K562 (cell line): ENCODE measurements around the gene CDC42EP3. TPM values are rescaled to one million over a fixed set of nuclear protein-coding genes. Genes with fewer than 3 reads are reported as not detected.

ENCODE experiments used
- ATAC-seq: fragments of 200-7000 bp; cut with Tn5 transposase; 3 replicates; pipeline ENCODE4 v1.9.1; 2020; ENCODE audit warnings: moderate library complexity
- BruUV-seq: library from RNA; stranded (reverse); fragments of 400-500 nt; replicated peaks from 2 replicates; lab custom pipeline; 2021; lab: Mats Ljungman, UMichigan
- CTCF ChIA-PET: fragments of 300-600 bp; formaldehyde crosslinking; extraction: SDS; loops from one replicate; lab custom pipeline; 2021; ENCODE audit warnings: low intra/inter-chr PET ratio; lab: Yijun Ruan, JAX
- POLR2A ChIA-PET: fragments of 300-600, 350-650 bp; sonication (Branson Sonifier 250); formaldehyde crosslinking; extraction: SDS; loops from one replicate; lab custom pipeline; 2021; ENCODE audit warnings: antibody characterized with exemption, inconsistent platforms; lab: Yijun Ruan, JAX
- DNase-seq, 4 experiments: peaks; one replicate each; pipeline versions ENCODE4 v3.0.0 to v3.0.0-alpha.2; 2011 to 2018; ENCODE audit warnings: low spot score in 3 of 4, mixed read lengths in 3 of 4; ENCODE audit errors: extremely low read depth in 1 of 4
- FAIRE-seq: peaks from 2 replicates; lab custom pipeline; 2011; peaks lifted over from hg19 to GRCh38; lab: Jason Lieb, UNC
- H2AFZ ChIP-seq: 2 replicates; pipeline ENCODE4 v1.6.0; 2011; ENCODE audit warnings: low read depth, low read length, control low read depth, inconsistent platforms
- H3K27ac ChIP-seq: fragments of 200-600 bp; 3 replicates; pipeline ENCODE4 v1.8.0; 2011; ENCODE audit warnings: low read depth, mild to moderate bottlenecking, control low read depth, inconsistent platforms, low read length, moderate library complexity, mixed read lengths; ENCODE audit errors: extremely low read depth
- H3K27me3 ChIP-seq, 2 experiments: fragments of 300-600 bp in 1 of 2; 2 replicates in 1 of 2; 3 replicates in 1 of 2; pipeline versions ENCODE4 v1.6.0 to v1.8.0; 2011; ENCODE audit warnings: inconsistent platforms in 2 of 2, low read length in 2 of 2, mild to moderate bottlenecking in 1 of 2, mixed read lengths in 1 of 2, moderate library complexity in 1 of 2; ENCODE audit not compliant: control insufficient read depth in 2 of 2, insufficient read depth in 2 of 2
- H3K36me3 ChIP-seq: fragments of 300-600 bp; 3 replicates; pipeline ENCODE4 v1.8.0; 2011; ENCODE audit warnings: mild to moderate bottlenecking, low read length, inconsistent platforms; ENCODE audit not compliant: control insufficient read depth, insufficient read depth
- H3K4me1 ChIP-seq, 2 experiments: fragments of 200-600 bp in 1 of 2; replicated peaks in 1 of 2; 2 replicates in 1 of 2; 3 replicates in 1 of 2; pipeline versions ENCODE4 v1.5.1 to v1.8.0; 2011; ENCODE audit warnings: inconsistent platforms in 2 of 2, low read length in 2 of 2, mild to moderate bottlenecking in 1 of 2, mixed read lengths in 1 of 2, moderate library complexity in 1 of 2; ENCODE audit not compliant: control insufficient read depth in 2 of 2, insufficient read depth in 2 of 2
- H3K4me2 ChIP-seq: 2 replicates; pipeline ENCODE4 v1.6.1; 2011; ENCODE audit warnings: low read length, control low read depth, inconsistent platforms, mixed read lengths; ENCODE audit not compliant: insufficient read depth
- H3K4me3 ChIP-seq: fragments of 200-600 bp; sonication (generic), shearing (Covaris generic); 2 replicates; pipeline ENCODE4 v1.5.1; 2016; ENCODE audit warnings: control low read depth, inconsistent platforms
- H3K79me2 ChIP-seq: fragments of 200-600 bp; 3 replicates; pipeline ENCODE4 v1.8.0; 2011; ENCODE audit warnings: low read length, inconsistent platforms; ENCODE audit not compliant: control insufficient read depth, insufficient read depth
- H3K9ac ChIP-seq, 2 experiments: 2 replicates each; pipeline versions ENCODE4 v1.6.0 to v1.6.1; 2011; ENCODE audit warnings: low read depth in 2 of 2, low read length in 2 of 2, control low read depth in 1 of 2, inconsistent platforms in 1 of 2, mild to moderate bottlenecking in 1 of 2, mixed read lengths in 1 of 2; ENCODE audit not compliant: insufficient read depth in 1 of 2
- H3K9me1 ChIP-seq: one replicate; pipeline ENCODE4 v1.6.0; 2011; ENCODE audit warnings: inconsistent platforms, mild to moderate bottlenecking, low read length, moderate library complexity; ENCODE audit not compliant: control insufficient read depth, insufficient read depth
- H3K9me3 ChIP-seq: replicated peaks from 2 replicates; pipeline ENCODE4 v1.5.1; 2011; ENCODE audit warnings: low read depth, low read length, inconsistent platforms; ENCODE audit not compliant: control insufficient read depth, insufficient read depth
- H4K20me1 ChIP-seq: replicated peaks from 2 replicates; pipeline ENCODE4 v1.6.1; 2011; ENCODE audit warnings: low read length, inconsistent platforms, mixed read lengths; ENCODE audit not compliant: control insufficient read depth, insufficient read depth
- CREB1 ChIP-seq, 2 experiments: sonication (generic) in 1 of 2; formaldehyde crosslinking in 1 of 2; IDR thresholded peaks; 2 replicates each; pipeline versions ENCODE4 v1.6.1 to v1.8.0; 2012 to 2022; ENCODE audit warnings: inconsistent platforms in 1 of 2, mild to moderate bottlenecking in 1 of 2, missing genetic modification reagents in 1 of 2, moderate library complexity in 1 of 2
- YBX1 ChIP-seq: fragments of 450-650 bp; IDR thresholded peaks from 2 replicates; pipeline ENCODE4 v1.7.1; 2016; ENCODE audit warnings: mild to moderate bottlenecking
- ZBTB8A ChIP-seq: fragments of 450-650 bp; IDR thresholded peaks from 2 replicates; pipeline ENCODE4 v1.6.1; 2018; ENCODE audit warnings: mild to moderate bottlenecking, moderate library complexity; ENCODE audit not compliant: partially characterized antibody
- ZNF146 ChIP-seq: IDR thresholded peaks from one replicate; pipeline ENCODE4 v1.6.1; 2018; ENCODE audit warnings: missing compliant biosample characterization; ENCODE audit not compliant: unreplicated experiment
- WGBS: fragments of 100-300 bp; shearing (Covaris generic); methylation state at CpG from one replicate; pipeline ENCODE4 v1.1.6; 2016; ENCODE audit warnings: low coverage, mixed read lengths; ENCODE audit not compliant: insufficient coverage; ENCODE audit errors: missing lambda C conversion rate; 5-methylcytosine and 5-hydroxymethylcytosine counted together
- in situ Hi-C: fragments of 300-500 bp; cut with MboI; formaldehyde crosslinking; loops from 4 replicates; pipeline ENCODE4 v1.15.0; 2018; ENCODE audit warnings: inconsistent platforms, mixed read lengths
- intact Hi-C: fragments of 100-400 bp; cut with micrococcal nuclease; formaldehyde crosslinking; loops from 2 replicates; pipeline ENCODE4 v1.14.2; 2022
- polyA plus RNA-seq, 8 experiments: library from polyadenylated mRNA; depleted of rRNA in 4 of 8; stranded (reverse) in 5 of 8; unstranded in 3 of 8; fragments of >200 nt; fragmentation: Nextera tagmentation in 2 of 8; fragmentation: Illumina TruSeq in 1 of 8; extraction: Ambion mirVana in 2 of 8; extraction: Trizol in 1 of 8; gene quantifications; 2 replicates each; pipeline versions ENCODE4 v1.2.1 to v1.2.3, GENCODE V29; 2011 to 2014; ENCODE audit warnings: inconsistent platforms in 1 of 8, missing spikeins in 1 of 8
- total RNA-seq, 7 experiments: library from RNA; depleted of rRNA in 6 of 7; stranded (reverse); fragments of >200 nt in 6 of 7; fragmentation: Illumina TruSeq in 2 of 7; extraction: Trizol in 2 of 7; gene quantifications; 2 replicates each; pipeline versions ENCODE4 v1.2.1 to v1.2.3, GENCODE V29; 2011 to 2021; ENCODE audit warnings: low replicate concordance in 1 of 7
- TF ChIP-seq, protein P1 (sequence below): fragments of 450-650 bp; IDR thresholded peaks from 2 replicates; pipeline ENCODE4 v1.6.1; 2017; ENCODE audit warnings: mild to moderate bottlenecking, moderate library complexity
- TF ChIP-seq, protein P2 (sequence below): fragments of 450-650 bp; IDR thresholded peaks from 2 replicates; pipeline ENCODE4 v1.6.1; 2016; ENCODE audit warnings: mild to moderate bottlenecking
- TF ChIP-seq, protein P3 (sequence below): fragments of 450-650 bp; conservative IDR thresholded peaks from 2 replicates; pipeline ENCODE4 v1.6.1; 2016; ENCODE audit warnings: missing genetic modification characterization, low read depth, mild to moderate bottlenecking, missing compliant biosample characterization, moderate library complexity

Gene CDC42EP3
- total and polyA plus RNA-seq, 9 of the 15 experiments (the other 6 are each of a cell fraction or from before 2014, with no cell fraction given) = 0.72 to 6.4 (median 2.0) TPM

DNA sequence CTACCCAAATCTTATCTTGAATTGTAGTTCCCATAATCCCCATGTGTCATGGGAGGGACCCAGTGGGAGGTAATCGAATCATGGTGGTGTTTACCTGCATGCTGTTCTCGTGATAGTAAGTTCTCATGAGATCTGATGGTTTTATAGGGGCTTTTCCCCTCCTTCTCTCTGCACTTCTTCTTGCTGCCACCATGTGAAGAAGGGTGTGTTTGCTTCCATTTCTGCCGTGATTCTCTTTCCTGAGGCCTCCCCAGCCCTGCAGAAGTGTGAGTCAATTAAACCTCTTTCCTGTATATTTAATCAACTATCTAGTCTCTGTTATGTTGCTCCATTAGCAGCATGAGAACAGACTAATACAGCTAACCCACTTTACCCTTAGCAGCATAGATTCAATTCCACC is 37.6 kb downstream of the CDC42EP3 start (continued):
- TF ChIP-seq, protein P1, sequence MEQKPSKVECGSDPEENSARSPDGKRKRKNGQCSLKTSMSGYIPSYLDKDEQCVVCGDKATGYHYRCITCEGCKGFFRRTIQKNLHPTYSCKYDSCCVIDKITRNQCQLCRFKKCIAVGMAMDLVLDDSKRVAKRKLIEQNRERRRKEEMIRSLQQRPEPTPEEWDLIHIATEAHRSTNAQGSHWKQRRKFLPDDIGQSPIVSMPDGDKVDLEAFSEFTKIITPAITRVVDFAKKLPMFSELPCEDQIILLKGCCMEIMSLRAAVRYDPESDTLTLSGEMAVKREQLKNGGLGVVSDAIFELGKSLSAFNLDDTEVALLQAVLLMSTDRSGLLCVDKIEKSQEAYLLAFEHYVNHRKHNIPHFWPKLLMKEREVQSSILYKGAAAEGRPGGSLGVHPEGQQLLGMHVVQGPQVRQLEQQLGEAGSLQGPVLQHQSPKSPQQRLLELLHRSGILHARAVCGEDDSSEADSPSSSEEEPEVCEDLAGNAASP = no peak
- TF ChIP-seq, protein P2, sequence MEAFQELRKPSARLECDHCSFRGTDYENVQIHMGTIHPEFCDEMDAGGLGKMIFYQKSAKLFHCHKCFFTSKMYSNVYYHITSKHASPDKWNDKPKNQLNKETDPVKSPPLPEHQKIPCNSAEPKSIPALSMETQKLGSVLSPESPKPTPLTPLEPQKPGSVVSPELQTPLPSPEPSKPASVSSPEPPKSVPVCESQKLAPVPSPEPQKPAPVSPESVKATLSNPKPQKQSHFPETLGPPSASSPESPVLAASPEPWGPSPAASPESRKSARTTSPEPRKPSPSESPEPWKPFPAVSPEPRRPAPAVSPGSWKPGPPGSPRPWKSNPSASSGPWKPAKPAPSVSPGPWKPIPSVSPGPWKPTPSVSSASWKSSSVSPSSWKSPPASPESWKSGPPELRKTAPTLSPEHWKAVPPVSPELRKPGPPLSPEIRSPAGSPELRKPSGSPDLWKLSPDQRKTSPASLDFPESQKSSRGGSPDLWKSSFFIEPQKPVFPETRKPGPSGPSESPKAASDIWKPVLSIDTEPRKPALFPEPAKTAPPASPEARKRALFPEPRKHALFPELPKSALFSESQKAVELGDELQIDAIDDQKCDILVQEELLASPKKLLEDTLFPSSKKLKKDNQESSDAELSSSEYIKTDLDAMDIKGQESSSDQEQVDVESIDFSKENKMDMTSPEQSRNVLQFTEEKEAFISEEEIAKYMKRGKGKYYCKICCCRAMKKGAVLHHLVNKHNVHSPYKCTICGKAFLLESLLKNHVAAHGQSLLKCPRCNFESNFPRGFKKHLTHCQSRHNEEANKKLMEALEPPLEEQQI = no peak
- TF ChIP-seq YBX1 (no peak), CREB1 (IDR thresholded peaks at IDR 0.05) (no peak), CREB1 (CRISPR knock-in tag; IDR thresholded peaks at IDR 0.05) (no peak), ZBTB8A (no peak), ZNF146 (CRISPR knock-in tag) (no peak)

DNA sequence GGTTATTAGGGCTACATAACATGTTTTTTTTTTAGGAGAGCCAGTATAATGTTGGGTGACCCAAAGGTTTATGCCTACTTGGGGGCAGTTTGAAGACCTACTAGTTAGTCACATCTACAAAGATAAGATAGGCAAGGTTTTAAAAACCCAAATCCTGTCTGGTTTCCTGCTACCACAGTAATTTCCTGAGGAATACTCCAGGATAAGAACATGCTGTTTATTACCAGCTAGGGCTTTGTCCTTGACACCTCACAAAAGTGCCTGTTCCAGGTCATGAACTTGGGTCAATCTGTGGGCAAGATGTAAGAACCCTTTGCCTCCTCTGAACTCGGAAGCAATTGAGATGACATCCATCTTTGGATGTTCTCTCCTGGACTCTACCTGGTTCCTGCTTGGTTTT is 38.2 kb downstream of the CDC42EP3 start:
- no TSS peak for BruUV-seq
- ATAC-seq (no peak), FAIRE-seq (no peak), DNase-seq (no peak)
- Histone ChIP-seq H3K9ac (no peak overlapping the region), H2AFZ (no peak overlapping the region), H3K4me3 (no peak overlapping the region), H3K79me2 (no peaks in the 10 kb centered on the region), H3K4me2 (no peak overlapping the region)
- TF ChIP-seq, protein P3, sequence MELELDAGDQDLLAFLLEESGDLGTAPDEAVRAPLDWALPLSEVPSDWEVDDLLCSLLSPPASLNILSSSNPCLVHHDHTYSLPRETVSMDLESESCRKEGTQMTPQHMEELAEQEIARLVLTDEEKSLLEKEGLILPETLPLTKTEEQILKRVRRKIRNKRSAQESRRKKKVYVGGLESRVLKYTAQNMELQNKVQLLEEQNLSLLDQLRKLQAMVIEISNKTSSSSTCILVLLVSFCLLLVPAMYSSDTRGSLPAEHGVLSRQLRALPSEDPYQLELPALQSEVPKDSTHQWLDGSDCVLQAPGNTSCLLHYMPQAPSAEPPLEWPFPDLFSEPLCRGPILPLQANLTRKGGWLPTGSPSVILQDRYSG (tag) = no peak
- TF ChIP-seq, all 486 proteins: peak for 0
- in situ Hi-C loops (no loop called here), intact Hi-C loops (no loop called here)
- 10% methylated on average over 1 of the region's 1 CpG for WGBS
- Histone ChIP-seq H3K27ac (no peak overlapping the region), H3K4me1 (no peaks in the 10 kb centered on the region), H3K36me3 (no peaks in the 10 kb centered on the region), H3K27me3 (no peaks in the 10 kb centered on the region), H3K9me3 (no peaks in the 10 kb centered on the region), H3K9me1 (no peaks in the 10 kb centered on the region), H4K20me1 (no peaks in the 10 kb centered on the region)
- ChIA-PET POLR2A (no interaction called here), CTCF (no interaction called here)
